GM23248 (cell line): ENCODE results near the gene IGSF3.
"Not testable (repeated sequence)": the region's sequence is repeated elsewhere in the genome, so short reads cannot be mapped to it uniquely, and the experiment has no call there.

Experiments
- EZH2 ChIP-seq: fragments of 200-600 bp; sonication (generic); IDR thresholded peaks from 2 replicates; pipeline ENCODE4 v1.6.1; 2018; ENCODE audit warnings: antibody characterized with exemption, mild to moderate bottlenecking; ENCODE audit not compliant: insufficient read depth, poor library complexity, severe bottlenecking
- EZH2phosphoT487 ChIP-seq: fragments of 200-600 bp; sonication (generic); IDR thresholded peaks from 2 replicates; pipeline ENCODE4 v1.6.1; 2018; ENCODE audit warnings: antibody characterized with exemption, moderate library complexity, mild to moderate bottlenecking, low read depth; ENCODE audit not compliant: insufficient read depth

GRCh38 chr1:116597388-116597787 lies 70.1 kb downstream of the IGSF3 start:
- not testable (repeated sequence) for TF ChIP-seq EZH2, EZH2phosphoT487
